CD14-positive monocyte (primary cell): ENCODE measurements around the gene SRCAP. TPM values are rescaled to one million over a fixed set of nuclear protein-coding genes. Genes with fewer than 3 reads are reported as not detected.
A peak's percentile ranks its signal among the peaks of the same experiment; 100 is the strongest.

Source experiments
- DNase-seq, 3 donors: peaks; one replicate each; pipeline ENCODE4 v3.0.0-alpha.2; 2011 to 2022
- H2AFZ ChIP-seq: 2 replicates; pipeline ENCODE4 v1.6.0; 2012; ENCODE audit warnings: mild to moderate bottlenecking, low read depth, low read length, inconsistent platforms; ENCODE audit not compliant: insufficient read depth, poor library complexity, severe bottlenecking
- H3K27ac ChIP-seq, 2 donors: 1 replicate in 1 of 2; 2 replicates in 1 of 2; pipeline ENCODE4 v1.5.1; 2012 to 2013; ENCODE audit warnings: low read length in 2 of 2, control low read depth in 1 of 2, inconsistent platforms in 1 of 2, low read depth in 1 of 2, mild to moderate bottlenecking in 1 of 2
- H3K27me3 ChIP-seq, 2 donors: one replicate each; pipeline versions ENCODE4 v1.6.0 to v1.6.1; 2011 to 2013; ENCODE audit warnings: low read length in 2 of 2; ENCODE audit not compliant: control insufficient read depth in 2 of 2, insufficient read depth in 2 of 2
- H3K36me3 ChIP-seq, 2 donors: replicated peaks in 1 of 2; 1 replicate in 1 of 2; 2 replicates in 1 of 2; pipeline versions ENCODE4 v1.5.1 to v1.6.1; 2012 to 2013; ENCODE audit warnings: low read length in 2 of 2, control low read depth in 1 of 2, inconsistent platforms in 1 of 2, mild to moderate bottlenecking in 1 of 2; ENCODE audit not compliant: insufficient read depth in 2 of 2, control insufficient read depth in 1 of 2
- H3K4me1 ChIP-seq, 2 donors: 1 replicate in 1 of 2; 2 replicates in 1 of 2; pipeline versions ENCODE4 v1.5.1 to v1.6.1; 2012 to 2013; ENCODE audit warnings: low read length in 2 of 2, control low read depth in 1 of 2, inconsistent platforms in 1 of 2, mild to moderate bottlenecking in 1 of 2, moderate library complexity in 1 of 2; ENCODE audit not compliant: insufficient read depth in 2 of 2, control insufficient read depth in 1 of 2
- H3K4me2 ChIP-seq: replicated peaks from 2 replicates; pipeline ENCODE3; 2012; ENCODE audit warnings: low read length, moderate library complexity, mild to moderate bottlenecking; ENCODE audit not compliant: poor library complexity, severe bottlenecking; ENCODE audit errors: extremely low read depth
- H3K4me3 ChIP-seq, 3 experiments: fragments of 200-600 bp in 1 of 3; sonication (generic) in 1 of 3; replicated peaks in 1 of 3; 1 replicate in 2 of 3; 2 replicates in 1 of 3; pipeline ENCODE4 v1.5.1; 2011 to 2013; ENCODE audit warnings: low read length in 3 of 3, mild to moderate bottlenecking in 3 of 3, control low read depth in 2 of 3, low read depth in 2 of 3, inconsistent platforms in 1 of 3, moderate library complexity in 1 of 3
- H3K79me2 ChIP-seq: 2 replicates; pipeline ENCODE4 v1.6.0; 2012; ENCODE audit warnings: mild to moderate bottlenecking, control low read depth, inconsistent platforms, low read length, moderate library complexity; ENCODE audit not compliant: insufficient read depth
- H3K9ac ChIP-seq: 2 replicates; pipeline ENCODE4 v1.6.0; 2017; ENCODE audit warnings: low read length, mild to moderate bottlenecking; ENCODE audit not compliant: insufficient read depth, poor library complexity, severe bottlenecking
- H3K9me3 ChIP-seq, 2 donors: replicated peaks in 1 of 2; 1 replicate in 1 of 2; 2 replicates in 1 of 2; pipeline versions ENCODE4 v1.5.1 to v1.6.1; 2012 to 2013; ENCODE audit warnings: low read length in 2 of 2, control low read depth in 1 of 2; ENCODE audit not compliant: control insufficient read depth in 1 of 2, insufficient read depth in 1 of 2
- H4K20me1 ChIP-seq: 2 replicates; pipeline ENCODE4 v1.6.0; 2012; ENCODE audit warnings: mild to moderate bottlenecking, low read length, control low read depth, moderate library complexity; ENCODE audit not compliant: insufficient read depth
- H3K27ac Mint-ChIP-seq, 7 donors: one replicate each; pipeline ENCODE4 v1.8.0; 2020; ENCODE audit warnings: mild to moderate bottlenecking in 7 of 7, mixed read lengths in 7 of 7, moderate library complexity in 6 of 7, inconsistent platforms in 2 of 7
- H3K27me3 Mint-ChIP-seq, 3 donors: one replicate each; pipeline ENCODE4 v1.8.0; 2021 to 2022; ENCODE audit warnings: low read depth in 3 of 3, mild to moderate bottlenecking in 3 of 3, mixed read lengths in 3 of 3, moderate library complexity in 3 of 3, inconsistent platforms in 1 of 3
- H3K36me3 Mint-ChIP-seq, 2 donors: one replicate each; pipeline ENCODE4 v1.8.0; 2020; ENCODE audit warnings: mixed read lengths in 2 of 2, inconsistent platforms in 1 of 2, mild to moderate bottlenecking in 1 of 2
- H3K4me1 Mint-ChIP-seq: one replicate; pipeline ENCODE4 v1.8.0; 2020; ENCODE audit warnings: mild to moderate bottlenecking, mixed read lengths
- H3K4me3 Mint-ChIP-seq, 2 donors: one replicate each; pipeline ENCODE4 v1.8.0; 2020; ENCODE audit warnings: mild to moderate bottlenecking in 2 of 2, mixed read lengths in 2 of 2, moderate library complexity in 1 of 2
- H3K9me3 Mint-ChIP-seq, 7 donors: one replicate each; pipeline ENCODE4 v1.8.0; 2020 to 2022; ENCODE audit warnings: mixed read lengths in 7 of 7, mild to moderate bottlenecking in 6 of 7, moderate library complexity in 6 of 7, inconsistent platforms in 2 of 7
- WGBS: methylation state at CpG from one replicate; pipeline ENCODE4 v1.1.5; 2013; ENCODE audit warnings: missing lambda C conversion rate; ENCODE audit not compliant: insufficient coverage; 5-methylcytosine and 5-hydroxymethylcytosine counted together
- intact Hi-C, 2 donors: fragments of 100-400 bp; cut with micrococcal nuclease; formaldehyde crosslinking; loops; one replicate each; pipeline versions ENCODE4 v1.15.0 to v1.15.1; 2023
- polyA plus RNA-seq, 3 donors: library from polyadenylated mRNA; depleted of rRNA in 1 of 3; unstranded in 2 of 3; stranded (reverse) in 1 of 3; fragments of 300-500 nt in 2 of 3; fragments of >200 nt in 1 of 3; fragmentation: Illumina TruSeq in 2 of 3; gene quantifications; 1 replicate in 2 of 3; 2 replicates in 1 of 3; pipeline ENCODE4 v1.2.3, GENCODE V29; 2012 to 2021
- TF ChIP-seq, protein P1 (sequence below): fragments of 200-600 bp; IDR thresholded peaks from one replicate; pipeline ENCODE4 v1.8.0; 2022; ENCODE audit warnings: antibody characterized with exemption, mild to moderate bottlenecking

Gene SRCAP
- polyA plus RNA-seq, 3 donors, result 3.0 to 16.0 (median 6.3) TPM

DNA sequence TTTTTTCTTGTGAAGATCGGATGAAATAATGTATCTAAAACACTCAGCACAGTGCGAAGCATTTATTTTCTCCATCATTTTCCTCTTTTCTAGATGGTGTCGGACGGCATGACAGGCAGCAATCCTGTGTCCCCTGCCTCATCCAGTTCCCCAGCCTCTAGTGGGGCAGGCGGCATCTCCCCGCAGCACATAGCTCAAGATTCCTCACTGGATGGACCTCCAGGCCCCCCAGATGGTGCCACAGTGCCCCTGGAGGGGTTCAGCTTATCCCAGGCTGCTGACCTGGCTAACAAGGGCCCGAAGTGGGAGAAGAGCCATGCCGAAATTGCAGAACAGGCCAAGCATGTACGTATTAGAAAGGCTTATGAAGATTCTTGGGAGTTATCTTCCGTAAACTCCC lies 5.0 kb downstream of the SRCAP start:
- Mint-ChIP-seq H3K27ac (no peak overlapping the region), H3K9me3 (no peaks in the 10 kb centered on the region), H3K4me3 (no peak overlapping the region), H3K36me3 (peaks cover 66 to 85% of the 10 kb centered on the region in 2 donors), H3K4me1 (peaks cover 13% of the 10 kb centered on the region), H3K27me3 (no peaks in the 10 kb centered on the region)
- Histone ChIP-seq H3K27me3 (no peaks in the 10 kb centered on the region), H3K4me1 (peaks cover 10 to 18% of the 10 kb centered on the region in 2 donors), H3K4me2 (no peak overlapping the region), H4K20me1 (peaks cover 86% of the 10 kb centered on the region), H2AFZ (no peak overlapping the region), H3K9me3 (no peaks in the 10 kb centered on the region), H3K36me3 (peaks cover 82 to 87% of the 10 kb centered on the region in 2 donors), H3K27ac (no peak overlapping the region), H3K9ac (no peak overlapping the region), H3K79me2 (peaks cover 73% of the 10 kb centered on the region), H3K4me3 (no peak overlapping the region)
- 100% methylated on average over 6 of the region's 10 CpGs for WGBS
- intact Hi-C loops, result loop anchor here in 1 of 2 donors (5.0 kb wide), 1 partner anchor 43 kb away; the partner anchor contains the start of gene PHKG2
- TF ChIP-seq, protein P1, sequence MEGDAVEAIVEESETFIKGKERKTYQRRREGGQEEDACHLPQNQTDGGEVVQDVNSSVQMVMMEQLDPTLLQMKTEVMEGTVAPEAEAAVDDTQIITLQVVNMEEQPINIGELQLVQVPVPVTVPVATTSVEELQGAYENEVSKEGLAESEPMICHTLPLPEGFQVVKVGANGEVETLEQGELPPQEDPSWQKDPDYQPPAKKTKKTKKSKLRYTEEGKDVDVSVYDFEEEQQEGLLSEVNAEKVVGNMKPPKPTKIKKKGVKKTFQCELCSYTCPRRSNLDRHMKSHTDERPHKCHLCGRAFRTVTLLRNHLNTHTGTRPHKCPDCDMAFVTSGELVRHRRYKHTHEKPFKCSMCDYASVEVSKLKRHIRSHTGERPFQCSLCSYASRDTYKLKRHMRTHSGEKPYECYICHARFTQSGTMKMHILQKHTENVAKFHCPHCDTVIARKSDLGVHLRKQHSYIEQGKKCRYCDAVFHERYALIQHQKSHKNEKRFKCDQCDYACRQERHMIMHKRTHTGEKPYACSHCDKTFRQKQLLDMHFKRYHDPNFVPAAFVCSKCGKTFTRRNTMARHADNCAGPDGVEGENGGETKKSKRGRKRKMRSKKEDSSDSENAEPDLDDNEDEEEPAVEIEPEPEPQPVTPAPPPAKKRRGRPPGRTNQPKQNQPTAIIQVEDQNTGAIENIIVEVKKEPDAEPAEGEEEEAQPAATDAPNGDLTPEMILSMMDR, result no peak
- no peak for DNase-seq

DNA sequence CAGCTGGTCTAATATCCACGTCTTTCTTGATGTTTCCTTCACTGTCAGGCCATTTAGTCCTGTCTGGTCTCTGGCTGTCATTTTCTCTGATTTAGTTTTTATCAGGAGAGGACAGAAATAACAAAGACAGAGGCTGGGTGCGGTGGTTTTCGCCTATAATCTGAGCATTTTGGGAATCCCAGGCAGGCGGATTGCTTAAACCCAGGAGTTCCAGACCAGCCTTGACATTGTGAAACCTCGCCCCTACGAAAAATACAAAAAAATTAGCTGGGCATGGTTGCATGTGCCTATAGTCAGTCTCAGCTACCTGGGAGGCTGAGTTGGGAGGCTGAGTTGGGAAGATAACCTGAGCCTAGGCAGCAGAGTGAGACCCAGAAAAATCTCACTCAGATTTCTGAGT lies 7.1 kb downstream of the SRCAP start:
- DNase-seq, result no peak
- H3K4me2 ChIP-seq, result no peak overlapping the region
- peak overlapping the region in 3 of 7 donors; percentile 18 to 40 (median 18) for H3K27ac Mint-ChIP-seq

More for the DNA sequence above, 7.1 kb downstream of the SRCAP start:
- H3K27me3 Mint-ChIP-seq, result no peaks in the 10 kb centered on the region
- intact Hi-C loops, result no loop called here
- Histone ChIP-seq H3K9me3 (no peaks in the 10 kb centered on the region), H3K4me3 (no peak overlapping the region), H3K79me2 (peaks cover 60% of the 10 kb centered on the region), H3K27ac (no peak overlapping the region), H3K36me3 (peaks cover 93 to 94% of the 10 kb centered on the region in 2 donors), H4K20me1 (peaks cover 87% of the 10 kb centered on the region), H2AFZ (no peak overlapping the region), H3K27me3 (no peaks in the 10 kb centered on the region), H3K4me1 (peaks cover 0 to 6% of the 10 kb centered on the region in 2 donors), H3K9ac (no peak overlapping the region)
- peaks cover 77 to 95% of the 10 kb centered on the region in 2 donors for H3K36me3 Mint-ChIP-seq
- peaks cover 7% of the 10 kb centered on the region for H3K4me1 Mint-ChIP-seq
- no peak overlapping the region for H3K4me3 Mint-ChIP-seq
- TF ChIP-seq, protein P1, result no peak
- WGBS, result 97% methylated on average over 6 of the region's 6 CpGs
- H3K9me3 Mint-ChIP-seq, result no peaks in the 10 kb centered on the region
